Nephron (organoid): Measurements from ENCODE around the gene DUOXA1.

Source experiments
- H3K27ac Mint-ChIP-seq, 3 experiments: 2 replicates each; pipeline ENCODE4 v1.8.0; 2020; ENCODE audit warnings: mixed read lengths in 3 of 3, mild to moderate bottlenecking in 2 of 3, moderate library complexity in 1 of 3
- H3K27me3 Mint-ChIP-seq: 2 replicates; pipeline ENCODE4 v1.8.0; 2021; ENCODE audit warnings: low read depth, mild to moderate bottlenecking, moderate library complexity, mixed read lengths
- H3K36me3 Mint-ChIP-seq: 2 replicates; pipeline ENCODE4 v1.8.0; 2020; ENCODE audit warnings: low read depth, mixed read lengths
- H3K4me1 Mint-ChIP-seq: 2 replicates; pipeline ENCODE4 v1.8.0; 2020; ENCODE audit warnings: mixed read lengths
- H3K4me3 Mint-ChIP-seq, 3 experiments: 2 replicates each; pipeline ENCODE4 v1.8.0; 2020; ENCODE audit warnings: mild to moderate bottlenecking in 3 of 3, mixed read lengths in 3 of 3, moderate library complexity in 2 of 3
- H3K9me3 Mint-ChIP-seq: 2 replicates; pipeline ENCODE4 v1.8.0; 2020; ENCODE audit warnings: mixed read lengths
- CTCF ChIP-seq, 3 experiments: fragments of 200-600 bp; sonication (generic); IDR thresholded peaks; one replicate each; pipeline ENCODE4 v1.5.0; 2021; ENCODE audit warnings: antibody characterized with exemption in 3 of 3; ENCODE audit not compliant: unreplicated experiment in 3 of 3

Gene DUOXA1

GRCh38 chr15:45097466-45097865 is 32.2 kb downstream of the DUOXA1 start:
- H3K4me1 Mint-ChIP-seq = no peaks in the 10 kb centered on the region
- no peak for TF ChIP-seq CTCF (IDR thresholded peaks at IDR 0.05; ENCODE audit: unreplicated experiment in 3 of 3)
- no peak overlapping the region for H3K4me3 Mint-ChIP-seq
- H3K27me3 Mint-ChIP-seq = peaks cover 26% of the 10 kb centered on the region
- H3K27ac Mint-ChIP-seq = no peak overlapping the region
- H3K9me3 Mint-ChIP-seq = no peaks in the 10 kb centered on the region
- no peaks in the 10 kb centered on the region for H3K36me3 Mint-ChIP-seq

- TF ChIP-seq CTCF (IDR thresholded peaks at IDR 0.05; ENCODE audit: unreplicated experiment in 3 of 3) = no peak
- no peaks in the 10 kb centered on the region for H3K4me1 Mint-ChIP-seq
- H3K9me3 Mint-ChIP-seq = no peaks in the 10 kb centered on the region
- H3K36me3 Mint-ChIP-seq = no peaks in the 10 kb centered on the region
- no peak overlapping the region for H3K4me3 Mint-ChIP-seq
- no peak overlapping the region for H3K27ac Mint-ChIP-seq
- H3K27me3 Mint-ChIP-seq = peaks cover 30% of the 10 kb centered on the region
Measured at GRCh38 chr15:45095661-45096060, 34.0 kb downstream of the DUOXA1 start.

GRCh38 chr15:45094358-45094730 is 35.3 kb downstream of the DUOXA1 start:
- no peaks in the 10 kb centered on the region for H3K36me3 Mint-ChIP-seq

GRCh38 chr15:45093622-45094357 is 35.9 kb downstream of the DUOXA1 start:
- no peaks in the 10 kb centered on the region for H3K36me3 Mint-ChIP-seq
- TF ChIP-seq CTCF (IDR thresholded peaks at IDR 0.05; ENCODE audit: unreplicated experiment in 3 of 3) = no peak
- H3K4me1 Mint-ChIP-seq = no peaks in the 10 kb centered on the region
- no peak overlapping the region for H3K27ac Mint-ChIP-seq
- no peak overlapping the region for H3K4me3 Mint-ChIP-seq
- no peaks in the 10 kb centered on the region for H3K9me3 Mint-ChIP-seq
- peaks cover 22% of the 10 kb centered on the region for H3K27me3 Mint-ChIP-seq

More at GRCh38 chr15:45094358-45094730, 35.3 kb downstream of the DUOXA1 start:
- no peaks in the 10 kb centered on the region for H3K4me1 Mint-ChIP-seq
- no peaks in the 10 kb centered on the region for H3K9me3 Mint-ChIP-seq
- no peak overlapping the region for H3K27ac Mint-ChIP-seq
- TF ChIP-seq CTCF (IDR thresholded peaks at IDR 0.05; ENCODE audit: unreplicated experiment in 3 of 3) = no peak
- peaks cover 22% of the 10 kb centered on the region for H3K27me3 Mint-ChIP-seq
- no peak overlapping the region for H3K4me3 Mint-ChIP-seq

- no peaks in the 10 kb centered on the region for H3K4me1 Mint-ChIP-seq
- H3K27ac Mint-ChIP-seq = no peak overlapping the region
- no peak overlapping the region for H3K4me3 Mint-ChIP-seq
- no peak for TF ChIP-seq CTCF (IDR thresholded peaks at IDR 0.05; ENCODE audit: unreplicated experiment in 3 of 3)
- H3K27me3 Mint-ChIP-seq = peaks cover 26% of the 10 kb centered on the region
- no peaks in the 10 kb centered on the region for H3K36me3 Mint-ChIP-seq
- no peaks in the 10 kb centered on the region for H3K9me3 Mint-ChIP-seq
Measured at GRCh38 chr15:45093013-45093412, 36.7 kb downstream of the DUOXA1 start.

GRCh38 chr15:45091576-45091975 is 38.1 kb downstream of the DUOXA1 start:
- Mint-ChIP-seq H3K9me3 (no peaks in the 10 kb centered on the region), H3K27ac (no peak overlapping the region), H3K36me3 (no peaks in the 10 kb centered on the region), H3K4me3 (no peak overlapping the region), H3K4me1 (no peaks in the 10 kb centered on the region), H3K27me3 (peaks cover 26% of the 10 kb centered on the region)
- TF ChIP-seq CTCF (IDR thresholded peaks at IDR 0.05; ENCODE audit: unreplicated experiment in 3 of 3) = no peak
